DOHH2 (cell line): ENCODE results near the gene PLEKHN1.

Experiments used
- H3F3A ChIP-seq: fragments of 200-600 bp; sonication (generic), shearing (Covaris generic); 2 replicates; pipeline ENCODE4 v1.6.0; 2016; ENCODE audit warnings: antibody characterized with exemption, mild to moderate bottlenecking; ENCODE audit not compliant: control insufficient read depth, insufficient read depth
- H3K27ac ChIP-seq: fragments of 200-600 bp; sonication (generic); 2 replicates; pipeline ENCODE4 v1.5.1; 2014; ENCODE audit warnings: low read depth, mild to moderate bottlenecking, low read length, moderate library complexity
- H3K27me3 ChIP-seq: fragments of 200-600 bp; sonication (generic); 2 replicates; pipeline ENCODE4 v1.6.1; 2014; ENCODE audit warnings: mild to moderate bottlenecking, low read length, mixed read lengths; ENCODE audit not compliant: control insufficient read depth
- H3K36me3 ChIP-seq: fragments of 200-600 bp; sonication (generic); 2 replicates; pipeline ENCODE4 v1.6.1; 2014; ENCODE audit warnings: mild to moderate bottlenecking, low read length, moderate library complexity, mixed read lengths; ENCODE audit not compliant: control insufficient read depth
- H3K4me1 ChIP-seq: fragments of 200-600 bp; sonication (generic); 2 replicates; pipeline ENCODE4 v1.6.1; 2014; ENCODE audit warnings: mild to moderate bottlenecking, low read length, mixed read lengths; ENCODE audit not compliant: control insufficient read depth
- H3K4me2 ChIP-seq: fragments of 200-600 bp; sonication (generic); 2 replicates; pipeline ENCODE4 v1.6.0; 2014; ENCODE audit warnings: mild to moderate bottlenecking, low read length, moderate library complexity
- H3K4me3 ChIP-seq: fragments of 200-600 bp; sonication (generic); 2 replicates; pipeline ENCODE4 v1.5.1; 2014; ENCODE audit warnings: mild to moderate bottlenecking, low read length, mixed read lengths
- H3K79me2 ChIP-seq: fragments of 200-600 bp; sonication (generic); 2 replicates; pipeline ENCODE4 v1.6.1; 2014; ENCODE audit warnings: mild to moderate bottlenecking, low read length, mixed read lengths; ENCODE audit not compliant: control insufficient read depth
- H3K9me2 ChIP-seq: fragments of 200-600 bp; sonication (generic); replicated peaks from 2 replicates; pipeline ENCODE4 v1.6.1; 2014; ENCODE audit warnings: mild to moderate bottlenecking, low read length, mixed read lengths; ENCODE audit not compliant: control insufficient read depth
- H3K9me3 ChIP-seq: fragments of 200-600 bp; sonication (generic); 2 replicates; pipeline ENCODE4 v1.6.1; 2014; ENCODE audit warnings: antibody characterized with exemption, low read length, mixed read lengths; ENCODE audit not compliant: control insufficient read depth, insufficient read depth
- H4K20me1 ChIP-seq: fragments of 200-600 bp; sonication (generic); 2 replicates; pipeline ENCODE4 v1.6.0; 2014; ENCODE audit warnings: low read depth, mild to moderate bottlenecking, antibody characterized with exemption, low read length, moderate library complexity; ENCODE audit not compliant: control insufficient read depth, insufficient read depth
- EZH2phosphoT487 ChIP-seq: fragments of 200-600 bp; sonication (generic); IDR thresholded peaks from 2 replicates; pipeline ENCODE4 v1.6.1; 2017; ENCODE audit warnings: borderline replicate concordance, mild to moderate bottlenecking, antibody characterized with exemption, low read length, moderate library complexity, mixed read lengths
- TF ChIP-seq, protein P1 (sequence below): fragments of 200-600 bp; sonication (generic); IDR thresholded peaks from one replicate; pipeline ENCODE4 v1.5.1; 2014; ENCODE audit warnings: antibody characterized with exemption, mild to moderate bottlenecking, low read depth, low read length; ENCODE audit not compliant: poor library complexity, severe bottlenecking

PLEKHN1 gene

DNA sequence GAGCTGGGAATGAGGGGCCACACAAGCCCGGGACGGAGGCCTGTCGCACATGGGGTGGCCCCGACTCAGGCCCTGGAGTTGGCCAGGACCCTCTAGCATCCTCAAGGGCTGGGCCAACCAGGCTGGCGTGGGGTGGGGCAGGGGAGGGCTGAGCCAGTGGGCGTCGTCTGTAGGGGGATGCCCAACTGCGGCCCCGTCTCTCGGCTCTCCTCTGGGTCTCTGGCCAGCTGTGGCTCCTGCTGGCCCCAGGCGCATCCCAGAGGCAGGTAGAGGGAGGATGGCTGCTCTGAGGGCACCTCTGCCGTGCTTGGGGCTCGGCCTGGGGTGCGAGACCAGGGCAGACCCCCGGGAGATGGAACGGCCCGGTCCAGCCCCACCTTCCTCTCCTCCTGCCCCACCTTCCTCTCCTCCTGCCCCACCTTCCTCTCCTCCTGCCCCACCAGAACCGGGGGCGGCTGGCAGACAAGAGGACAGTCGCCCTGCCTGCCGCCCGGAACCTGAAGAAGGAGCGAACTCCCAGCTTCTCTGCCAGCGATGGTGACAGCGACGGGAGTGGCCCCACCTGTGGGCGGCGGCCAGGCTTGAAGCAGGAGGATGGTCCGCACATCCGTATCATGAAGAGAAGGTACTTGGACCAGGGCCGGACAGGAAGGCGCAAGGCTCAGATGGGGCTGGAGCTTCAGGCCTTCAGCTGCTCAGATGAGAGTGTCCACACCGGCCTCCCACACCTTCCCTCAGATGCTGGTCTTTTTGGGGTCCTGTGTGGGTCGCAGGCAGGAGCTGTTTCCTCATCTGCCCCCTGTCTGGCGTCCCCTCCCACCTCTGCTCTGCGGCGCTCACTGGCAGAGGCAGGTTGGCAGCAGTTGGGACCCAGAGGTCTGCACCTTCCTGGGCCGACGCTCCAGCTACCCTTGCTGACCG lies 36.3 kb upstream of the PLEKHN1 start:
- peaks cover 29% of the 10 kb centered on the region for H3K27me3 ChIP-seq
- H3K27ac ChIP-seq = no peak overlapping the region

DNA sequence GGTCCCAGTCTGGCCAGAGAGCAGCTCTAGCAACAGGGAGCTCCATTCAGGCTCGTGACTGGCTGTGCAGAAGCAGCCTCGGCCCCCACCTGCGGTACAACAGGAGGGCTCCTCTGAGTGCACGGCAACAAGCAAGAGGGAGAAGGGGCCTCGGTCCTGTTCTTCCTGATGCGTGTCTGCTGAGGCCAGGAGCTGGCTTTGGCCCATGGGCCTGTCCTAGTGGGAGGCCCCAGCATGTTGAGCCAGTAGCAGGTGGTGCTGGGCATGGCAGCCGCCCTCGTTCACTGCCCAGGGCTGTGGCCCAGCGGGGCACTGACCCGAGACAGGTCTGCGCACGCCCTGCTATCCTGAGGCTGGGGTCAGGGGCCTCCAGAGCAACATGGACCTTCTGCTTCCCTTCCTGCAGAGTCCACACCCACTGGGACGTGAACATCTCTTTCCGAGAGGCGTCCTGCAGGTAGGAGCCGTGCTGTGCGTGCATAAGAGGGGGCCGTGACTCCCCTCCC lies 35.6 kb upstream of the PLEKHN1 start:
- Histone ChIP-seq H3K4me3 (no peak overlapping the region), H3K9me3 (no peaks in the 10 kb centered on the region), H3F3A (0 out of 2 replicates have a peak, but pooled peaks cover 3% of the 10 kb centered on the region), H3K27ac (no peak overlapping the region), H4K20me1 (no peaks in the 10 kb centered on the region; the same call in 1 of the 2 replicates), H3K9me2 (no peaks in the 10 kb centered on the region), H3K36me3 (no peaks in the 10 kb centered on the region), H3K79me2 (no peaks in the 10 kb centered on the region), H3K27me3 (peaks cover 26% of the 10 kb centered on the region), H3K4me1 (peaks cover 7% of the 10 kb centered on the region; the same call in 1 of the 2 replicates), H3K4me2 (no peak overlapping the region)
- TF ChIP-seq, protein P1, sequence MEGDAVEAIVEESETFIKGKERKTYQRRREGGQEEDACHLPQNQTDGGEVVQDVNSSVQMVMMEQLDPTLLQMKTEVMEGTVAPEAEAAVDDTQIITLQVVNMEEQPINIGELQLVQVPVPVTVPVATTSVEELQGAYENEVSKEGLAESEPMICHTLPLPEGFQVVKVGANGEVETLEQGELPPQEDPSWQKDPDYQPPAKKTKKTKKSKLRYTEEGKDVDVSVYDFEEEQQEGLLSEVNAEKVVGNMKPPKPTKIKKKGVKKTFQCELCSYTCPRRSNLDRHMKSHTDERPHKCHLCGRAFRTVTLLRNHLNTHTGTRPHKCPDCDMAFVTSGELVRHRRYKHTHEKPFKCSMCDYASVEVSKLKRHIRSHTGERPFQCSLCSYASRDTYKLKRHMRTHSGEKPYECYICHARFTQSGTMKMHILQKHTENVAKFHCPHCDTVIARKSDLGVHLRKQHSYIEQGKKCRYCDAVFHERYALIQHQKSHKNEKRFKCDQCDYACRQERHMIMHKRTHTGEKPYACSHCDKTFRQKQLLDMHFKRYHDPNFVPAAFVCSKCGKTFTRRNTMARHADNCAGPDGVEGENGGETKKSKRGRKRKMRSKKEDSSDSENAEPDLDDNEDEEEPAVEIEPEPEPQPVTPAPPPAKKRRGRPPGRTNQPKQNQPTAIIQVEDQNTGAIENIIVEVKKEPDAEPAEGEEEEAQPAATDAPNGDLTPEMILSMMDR = no peak
- TF ChIP-seq EZH2phosphoT487 = no peak

More for the DNA sequence above, 36.3 kb upstream of the PLEKHN1 start:
- Histone ChIP-seq H3K36me3 (no peaks in the 10 kb centered on the region), H3F3A (0 out of 2 replicates have a peak, but pooled peaks cover 3% of the 10 kb centered on the region), H3K4me2 (no peak overlapping the region), H3K4me3 (no peak overlapping the region), H3K9me3 (no peaks in the 10 kb centered on the region), H3K79me2 (no peaks in the 10 kb centered on the region), H3K9me2 (no peaks in the 10 kb centered on the region), H4K20me1 (no peaks in the 10 kb centered on the region; the same call in 1 of the 2 replicates), H3K4me1 (peaks cover 7% of the 10 kb centered on the region; the same call in 1 of the 2 replicates)
- TF ChIP-seq, protein P1 = no peak
- no peak for TF ChIP-seq EZH2phosphoT487

DNA sequence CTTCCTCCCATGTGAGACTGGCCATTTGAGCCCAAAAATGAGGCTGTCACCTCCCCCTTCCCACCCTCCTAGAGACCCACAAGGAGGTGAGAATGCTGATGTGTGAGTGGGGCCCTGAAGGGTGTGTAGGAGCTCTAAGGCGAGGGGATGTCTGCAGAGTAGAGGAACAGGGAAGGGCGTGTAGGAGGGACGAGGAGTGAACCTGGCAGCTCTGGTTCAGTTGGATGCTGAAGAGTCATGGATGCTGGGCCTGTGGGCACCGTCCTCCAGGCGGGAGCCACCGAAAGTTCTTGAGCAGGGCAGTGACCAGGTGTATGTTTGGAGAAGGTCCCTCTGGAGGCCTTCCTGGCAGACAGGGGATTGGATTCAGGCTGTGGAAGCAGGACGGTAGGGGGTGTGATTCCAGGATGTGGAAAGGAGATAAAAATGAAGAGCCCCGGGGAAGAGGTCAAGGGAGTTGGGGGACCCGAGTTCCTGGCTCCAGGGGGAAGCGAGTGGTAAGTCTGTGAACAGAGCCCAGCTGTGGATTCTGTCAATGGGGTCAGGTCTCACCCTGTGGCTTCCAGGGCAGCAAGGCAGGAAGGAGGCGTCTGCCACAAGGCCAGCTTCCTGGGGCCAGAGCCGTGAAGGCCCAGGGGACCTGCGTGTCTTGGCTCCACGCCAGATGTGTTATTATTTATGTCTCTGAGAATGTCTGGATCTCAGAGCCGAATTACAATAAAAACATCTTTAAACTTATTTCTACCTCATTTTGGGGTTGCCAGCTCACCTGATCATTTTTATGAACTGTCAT lies 34.7 kb upstream of the PLEKHN1 start:
- Histone ChIP-seq H3K27ac (no peak overlapping the region), H3K79me2 (no peaks in the 10 kb centered on the region), H3K9me3 (no peaks in the 10 kb centered on the region), H3K4me2 (no peak overlapping the region), H3F3A (0 out of 2 replicates have a peak, but pooled peaks cover 3% of the 10 kb centered on the region), H3K27me3 (peaks cover 18% of the 10 kb centered on the region), H3K4me1 (peaks cover 7% of the 10 kb centered on the region; the same call in 1 of the 2 replicates), H3K9me2 (no peaks in the 10 kb centered on the region), H3K4me3 (no peak overlapping the region), H3K36me3 (no peaks in the 10 kb centered on the region), H4K20me1 (no peaks in the 10 kb centered on the region)
- TF ChIP-seq, protein P1 = no peak
- TF ChIP-seq EZH2phosphoT487 = no peak
